ENCODE measurements around the gene MIB1.

GRCh38 chr18:21907451-21907850 lies 166.9 kb downstream of the MIB1 start:
- TF ChIP-seq POLR2A (IDR thresholded peaks at IDR 0.05) (no peak), CTCF (IDR thresholded peaks at IDR 0.05) (no peak)
